ENCODE data around the gene S100Z. TPM values are rescaled to one million over a fixed set of nuclear protein-coding genes. Genes with fewer than 3 reads are reported as not detected.
"Not testable (repeated sequence)": the region's sequence is repeated elsewhere in the genome, so short reads cannot be mapped to it uniquely, and the experiment has no call there.

S100Z gene
- total RNA-seq, 1 donor from 2014 or later: not detected

GRCh38 chr5:76819851-76820525 is 29.8 kb upstream of the S100Z start:
- Histone ChIP-seq H3K36me3 (no peaks in the 10 kb centered on the region), H3K4me1 (peaks cover 19% of the 10 kb centered on the region), H3K4me3 (peak overlapping the region; percentile 74), H3K9me3 (replicated peaks) (peaks cover 8% of the 10 kb centered on the region), H3K27me3 (ENCODE audit: low read depth) (peaks cover 59% of the 10 kb centered on the region), H3K27ac (replicated peaks) (peak overlapping the region; percentile 76)
- TF ChIP-seq CTCF (IDR thresholded peaks at IDR 0.05; ENCODE audit: borderline replicate concordance): no peak
- peak; percentile 18 for DNase-seq
- intact Hi-C loops (cut with micrococcal nuclease): no loop called here

DNA sequence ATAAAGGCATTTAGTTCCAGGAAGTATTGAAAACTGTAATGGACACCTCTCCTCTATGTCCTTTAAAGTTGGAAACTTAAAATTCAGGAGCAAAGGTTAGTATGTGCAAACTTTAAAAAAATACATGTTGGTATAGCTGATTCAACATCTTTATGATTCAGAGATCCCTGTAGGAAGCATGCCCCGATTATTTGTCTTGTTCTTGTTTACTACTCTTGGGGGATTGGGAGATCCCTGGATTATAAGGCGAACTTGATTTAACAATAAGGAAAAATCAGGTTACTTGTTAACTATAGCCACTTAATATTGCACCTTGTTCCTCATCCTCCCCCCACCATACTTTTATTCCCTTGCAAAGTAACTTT is 29.3 kb upstream of the S100Z start:
- Histone ChIP-seq H3K9me3 (replicated peaks) (peaks cover 13% of the 10 kb centered on the region), H3K4me3 (peak overlapping the region; percentile 74), H3K36me3 (no peaks in the 10 kb centered on the region), H3K27ac (replicated peaks) (peak overlapping the region; percentile 76), H3K4me1 (peaks cover 19% of the 10 kb centered on the region), H3K27me3 (ENCODE audit: low read depth) (peaks cover 59% of the 10 kb centered on the region)
- no peak for TF ChIP-seq CTCF (IDR thresholded peaks at IDR 0.05; ENCODE audit: borderline replicate concordance)
- no peak for DNase-seq
- intact Hi-C loops (cut with micrococcal nuclease): no loop called here

GRCh38 chr5:76821136-76821535 is 28.7 kb upstream of the S100Z start:
- no peak for DNase-seq
- Histone ChIP-seq H3K27me3 (ENCODE audit: low read depth) (peaks cover 59% of the 10 kb centered on the region), H3K27ac (replicated peaks) (no peak overlapping the region), H3K36me3 (no peaks in the 10 kb centered on the region), H3K4me3 (no peak overlapping the region), H3K9me3 (replicated peaks) (peaks cover 13% of the 10 kb centered on the region), H3K4me1 (peaks cover 19% of the 10 kb centered on the region)
- intact Hi-C loops (cut with micrococcal nuclease): no loop called here
- no peak for TF ChIP-seq CTCF (IDR thresholded peaks at IDR 0.05; ENCODE audit: borderline replicate concordance)

DNA sequence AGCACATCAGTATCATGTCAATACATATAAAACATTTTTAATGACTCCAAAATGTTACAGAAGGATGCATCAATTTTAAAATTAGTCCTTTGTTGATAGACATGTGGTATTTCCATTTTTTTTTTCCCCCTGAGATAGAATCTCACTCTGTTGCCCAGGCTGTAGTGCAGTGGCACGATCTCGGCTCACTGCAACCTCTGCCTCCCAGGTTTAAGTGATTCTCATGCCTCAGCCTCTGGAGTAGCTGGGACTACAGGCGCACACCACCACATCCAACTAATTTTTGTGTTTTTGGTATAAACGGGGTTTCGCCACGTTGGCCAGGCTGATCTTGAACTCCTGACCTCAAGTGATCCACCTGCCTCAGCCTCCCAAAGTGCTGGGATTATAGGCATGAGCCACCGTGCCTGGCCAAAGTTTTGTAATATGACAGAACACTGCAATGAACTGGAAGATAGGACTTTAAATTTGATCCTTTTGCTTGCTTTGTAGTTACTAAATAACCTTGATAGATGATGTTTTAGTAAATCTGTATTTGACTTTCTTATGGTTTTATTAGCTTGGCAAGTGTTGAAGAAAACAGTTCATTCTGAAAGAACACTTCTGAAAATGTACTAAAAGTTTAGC is 27.6 kb upstream of the S100Z start:
- DNase-seq; intact Hi-C loops (cut with micrococcal nuclease): not testable (repeated sequence)
- peaks cover 13% of the 10 kb centered on the region for H3K9me3 ChIP-seq (replicated peaks)

GRCh38 chr5:76826416-76826815 is 23.4 kb upstream of the S100Z start:
- Histone ChIP-seq H3K27me3 (ENCODE audit: low read depth) (peaks cover 17% of the 10 kb centered on the region), H3K9me3 (replicated peaks) (peaks cover 13% of the 10 kb centered on the region)
- H3K4me3 ChIP-seq; H3K36me3 ChIP-seq; DNase-seq; intact Hi-C loops (cut with micrococcal nuclease); H3K27ac ChIP-seq (replicated peaks); H3K4me1 ChIP-seq: not testable (repeated sequence)

More for the DNA sequence above, 27.6 kb upstream of the S100Z start:
- not testable (repeated sequence) for H3K27ac ChIP-seq (replicated peaks); H3K4me3 ChIP-seq; H3K36me3 ChIP-seq
- peaks cover 59% of the 10 kb centered on the region for H3K27me3 ChIP-seq (ENCODE audit: low read depth)
- peaks cover 19% of the 10 kb centered on the region for H3K4me1 ChIP-seq

DNA sequence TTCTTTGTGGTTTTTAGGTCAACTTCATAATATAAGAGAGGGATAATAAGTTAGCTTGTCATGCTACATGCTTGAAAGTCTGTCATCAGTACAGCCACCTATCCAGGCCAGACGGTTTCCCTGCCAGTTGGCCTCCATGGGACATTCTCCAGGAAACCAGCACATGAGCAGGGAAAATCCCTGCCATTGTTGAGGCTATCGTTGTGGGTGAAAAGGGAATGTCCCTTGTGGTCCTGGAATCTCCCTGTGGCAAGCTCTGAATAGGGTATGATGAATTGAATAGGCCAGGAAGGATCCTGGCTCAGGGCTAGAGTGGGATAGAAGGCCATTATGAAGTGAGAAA is 18.7 kb upstream of the S100Z start:
- intact Hi-C loops (cut with micrococcal nuclease): no loop called here
- no peaks in the 10 kb centered on the region for H3K27me3 ChIP-seq (ENCODE audit: low read depth)

More for the DNA sequence above, 18.7 kb upstream of the S100Z start:
- H3K4me3 ChIP-seq: no peak overlapping the region
- no peaks in the 10 kb centered on the region for H3K4me1 ChIP-seq
- no peaks in the 10 kb centered on the region for H3K36me3 ChIP-seq
- H3K27ac ChIP-seq (replicated peaks): no peak overlapping the region
- no peak for TF ChIP-seq CTCF (IDR thresholded peaks at IDR 0.05; ENCODE audit: borderline replicate concordance)
- no peaks in the 10 kb centered on the region for H3K9me3 ChIP-seq (replicated peaks)
- DNase-seq: no peak
